KBM-7 (cell line): ENCODE measurements around the gene ABCC4.

Source experiments
- DNase-seq: peaks from one replicate; pipeline ENCODE4 v3.0.0-alpha.2; 2015
- in situ Hi-C: fragments of 300-500 bp; cut with MboI; formaldehyde crosslinking; loops from 2 replicates; pipeline ENCODE4 v1.14.3; 2020; ENCODE audit warnings: low sequenced_read_pairs, low pct_unique_long_range_greater_than_20kb, mixed read lengths

Gene ABCC4

DNA sequence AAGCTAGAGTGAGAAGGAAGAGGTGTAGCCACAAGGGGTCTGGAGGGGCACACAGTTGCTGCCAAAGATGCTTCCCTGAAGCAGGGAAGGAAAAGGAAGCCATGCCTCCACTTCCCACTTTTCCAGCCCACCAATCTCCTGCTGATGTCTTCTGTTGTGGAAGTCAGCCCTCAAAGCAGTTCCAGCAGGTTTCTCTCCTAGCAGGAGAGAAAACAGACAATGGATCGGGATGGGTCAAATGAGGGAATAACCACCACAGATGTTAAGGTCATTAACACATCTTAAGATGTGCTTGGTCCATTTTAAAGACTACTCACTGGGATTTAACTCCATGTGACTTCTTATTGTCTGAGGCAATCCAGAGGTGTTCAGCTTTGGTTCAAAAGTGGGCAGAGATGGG lies 304.8 kb downstream of the ABCC4 start:
- no peak for DNase-seq
- in situ Hi-C loops: no loop called here

DNA sequence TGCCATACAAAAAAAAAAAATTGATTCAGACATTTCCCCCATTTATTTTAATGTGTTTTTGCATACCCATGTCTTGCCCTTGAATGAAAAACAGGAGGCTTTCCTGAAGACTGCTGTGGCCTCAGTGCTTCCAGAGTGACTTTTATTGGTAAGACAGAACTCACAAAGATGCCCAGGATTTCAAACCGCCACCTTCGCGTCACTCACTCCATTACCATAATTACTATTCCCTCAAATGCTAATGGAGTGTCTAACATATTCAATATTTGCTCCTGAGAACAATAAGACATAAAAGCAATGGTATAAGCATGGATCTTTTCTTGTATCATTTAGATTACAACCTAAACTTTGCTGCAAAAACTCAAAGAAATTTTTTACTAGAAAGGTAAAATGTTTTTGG lies 306.7 kb downstream of the ABCC4 start:
- in situ Hi-C loops: no loop called here
- DNase-seq: no peak

GRCh38 chr13:94993616-94994015 lies 307.6 kb downstream of the ABCC4 start:
- no peak for DNase-seq
- in situ Hi-C loops: no loop called here

- in situ Hi-C loops: no loop called here
- no peak for DNase-seq
Measured at GRCh38 chr13:94992036-94992960, 309.0 kb downstream of the ABCC4 start.

DNA sequence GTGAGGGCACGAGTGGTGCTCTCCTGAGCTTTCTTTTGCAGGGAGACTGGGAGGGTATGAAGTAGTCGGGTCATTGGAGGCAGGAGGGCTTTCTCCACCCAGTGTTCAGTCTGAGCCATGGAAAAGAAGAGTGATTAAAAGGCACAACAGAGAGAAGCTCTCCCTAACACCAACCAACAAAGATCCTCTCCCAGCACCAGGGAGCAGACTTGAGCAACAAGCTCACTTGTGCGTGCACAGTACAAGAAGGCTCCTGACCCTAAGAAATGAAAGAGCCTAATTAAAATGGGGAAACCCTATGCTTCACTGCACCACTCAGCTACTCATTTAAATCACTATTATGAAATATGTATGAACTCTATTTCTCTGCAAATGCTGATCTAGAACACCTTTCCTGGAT lies 312.6 kb downstream of the ABCC4 start:
- in situ Hi-C loops: no loop called here
- DNase-seq: peak; percentile 9

GRCh38 chr13:94987869-94988268 lies 313.4 kb downstream of the ABCC4 start:
- in situ Hi-C loops: no loop called here
- no peak for DNase-seq

DNA sequence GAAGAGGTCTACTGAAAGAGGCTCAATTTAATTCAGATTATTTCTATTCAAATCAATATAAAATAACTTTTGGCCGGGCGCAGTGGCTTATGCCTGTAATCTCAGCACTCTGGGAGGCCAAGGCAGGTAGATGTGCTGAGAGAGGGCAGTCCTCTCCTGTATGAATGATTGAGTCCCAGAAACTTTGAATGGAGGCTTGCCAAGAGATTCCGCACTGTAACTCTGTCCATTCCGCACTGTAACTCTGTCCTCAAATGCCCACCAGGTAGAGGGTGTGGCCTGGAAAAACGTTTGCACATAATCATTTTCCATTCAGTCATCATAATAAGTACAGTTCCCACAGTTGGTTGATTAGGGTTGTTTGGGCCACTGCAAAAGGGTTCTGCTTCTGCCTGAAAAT lies 314.2 kb downstream of the ABCC4 start:
- DNase-seq: no peak
- in situ Hi-C loops: no loop called here

DNA sequence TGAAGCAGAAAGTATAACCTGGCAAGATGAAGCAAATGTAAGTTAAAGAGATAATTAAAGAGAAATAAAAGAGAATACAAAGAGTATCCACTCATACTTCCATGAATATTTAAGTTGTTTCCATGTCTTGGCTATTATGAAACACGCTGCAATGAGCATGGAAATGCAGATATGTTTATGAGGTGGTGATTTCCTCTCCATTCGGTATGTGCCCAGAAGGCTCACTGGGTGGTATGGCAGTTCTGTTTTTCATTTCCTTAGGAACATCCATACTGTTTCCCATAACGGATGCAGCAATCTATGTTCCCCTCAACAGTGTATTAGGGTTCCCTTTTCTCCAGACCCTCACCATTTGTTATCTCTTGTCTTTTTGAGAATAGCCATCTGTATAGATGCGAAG lies 316.3 kb downstream of the ABCC4 start:
- DNase-seq: no peak
- in situ Hi-C loops: no loop called here

DNA sequence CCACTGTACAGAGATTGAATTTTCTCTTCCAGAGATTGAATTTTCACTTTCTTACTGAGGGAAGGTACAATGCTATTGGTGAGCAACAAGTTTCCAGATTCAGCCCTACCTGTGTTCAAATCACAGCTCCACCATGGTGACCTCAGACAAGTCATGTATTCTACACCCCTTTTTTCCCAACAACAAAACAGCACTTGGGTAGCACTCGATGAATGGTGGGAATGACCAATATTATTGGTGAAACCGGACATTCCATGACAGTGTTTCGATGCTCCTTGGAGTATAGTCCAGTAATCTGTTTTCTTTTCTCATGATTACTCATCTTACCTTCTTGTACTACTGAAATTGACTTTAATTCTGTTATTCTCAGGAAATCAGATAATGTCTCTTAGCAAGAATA lies 322.7 kb downstream of the ABCC4 start:
- no peak for DNase-seq
- in situ Hi-C loops: no loop called here

DNA sequence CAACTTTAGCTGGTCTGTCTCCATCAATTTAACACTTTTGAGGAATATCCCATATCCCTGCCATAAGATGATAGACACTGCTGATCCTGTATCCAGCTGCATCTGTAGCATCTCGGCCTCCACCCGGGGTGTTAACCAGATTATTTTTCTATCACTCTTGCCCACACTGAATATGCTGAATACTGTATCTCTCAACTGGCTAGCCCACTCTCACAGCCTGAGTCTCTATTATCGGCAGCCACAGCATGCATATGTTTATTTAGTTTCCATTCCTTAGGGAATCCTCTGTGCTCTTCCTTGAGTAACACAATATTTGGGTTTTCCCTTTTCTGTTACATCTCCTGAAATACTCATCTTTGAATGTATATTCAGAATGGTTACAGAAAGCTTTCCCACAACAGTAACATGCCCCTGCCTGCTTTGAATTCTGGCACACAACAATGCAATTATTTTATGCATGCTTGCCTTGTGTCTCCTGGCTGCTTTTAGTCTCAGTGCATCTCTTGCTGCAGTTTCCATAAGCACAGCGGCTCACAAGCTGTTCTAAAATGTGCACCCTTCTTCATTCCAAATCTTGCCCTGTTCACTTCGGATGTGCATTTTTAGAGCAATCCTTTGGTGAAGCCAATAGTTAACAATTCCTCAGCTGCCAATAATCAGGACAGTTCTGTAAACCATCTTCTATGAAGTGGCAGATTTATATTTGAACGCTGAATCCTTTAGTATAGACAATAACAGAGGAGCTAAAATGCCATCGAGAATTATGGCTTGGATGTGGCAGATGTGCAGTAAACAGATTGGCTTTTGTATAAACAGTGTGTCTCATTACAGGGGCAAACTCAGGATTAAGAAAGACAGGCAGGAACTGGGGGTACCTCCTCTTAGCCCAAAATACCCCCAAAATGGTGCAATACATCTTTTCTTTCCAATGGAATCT lies 327.0 kb downstream of the ABCC4 start:
- no peak for DNase-seq
- in situ Hi-C loops: no loop called here

DNA sequence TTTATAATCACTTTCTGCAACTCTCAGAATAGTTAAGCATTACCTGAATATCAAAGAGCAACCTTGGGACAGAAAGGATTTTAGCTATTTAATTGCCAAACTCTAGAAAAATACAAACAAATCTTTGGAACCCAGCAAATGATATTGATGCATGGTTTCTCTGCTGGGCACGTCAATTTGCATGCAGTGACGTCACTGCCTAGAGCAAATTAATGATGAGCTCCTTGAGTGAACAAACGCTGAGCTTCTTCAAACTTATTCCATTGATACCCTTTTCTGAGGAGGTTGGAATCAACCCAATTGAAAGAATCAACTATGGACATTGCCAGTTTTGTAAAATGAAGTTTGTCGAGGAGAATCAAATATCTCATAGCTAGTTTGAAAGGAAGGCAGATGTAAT lies 329.0 kb downstream of the ABCC4 start:
- in situ Hi-C loops: no loop called here
- no peak for DNase-seq
